Activated CD8-positive, alpha-beta memory T cell treated with anti-CD3 and anti-CD28 coated beads, Interleukin-2, amount 50 U/mL, for 48 hours (primary cell): Measurements from ENCODE around the gene AUH.

Experiments used
- DNase-seq: peaks from one replicate; pipeline ENCODE4 v3.0.0-alpha.2; 2020

Gene AUH

GRCh38 chr9:91241909-91242308 is 119.8 kb downstream of the AUH start:
- DNase-seq = no peak

- no peak for DNase-seq
Observed at GRCh38 chr9:91240596-91241165, 121.0 kb downstream of the AUH start.

GRCh38 chr9:91239367-91240111 is 122.2 kb downstream of the AUH start:
- no peak for DNase-seq

GRCh38 chr9:91234523-91234922 is 127.2 kb downstream of the AUH start:
- DNase-seq = no peak

GRCh38 chr9:91231619-91232018 is 130.1 kb downstream of the AUH start:
- no peak for DNase-seq

- DNase-seq = no peak
Observed at GRCh38 chr9:91223000-91223399, 138.7 kb downstream of the AUH start.

GRCh38 chr9:91222457-91222856 is 139.3 kb downstream of the AUH start:
- DNase-seq = no peak

- DNase-seq = no peak
Observed at GRCh38 chr9:91221332-91221731, 140.4 kb downstream of the AUH start.

- DNase-seq = no peak
Observed at GRCh38 chr9:91220491-91221135, 141.1 kb downstream of the AUH start.

GRCh38 chr9:91220021-91220420 is 141.7 kb downstream of the AUH start:
- DNase-seq = no peak

- DNase-seq = no peak
Observed at GRCh38 chr9:91219557-91219956, 142.2 kb downstream of the AUH start.

- no peak for DNase-seq
Observed at GRCh38 chr9:91217388-91217787, 144.3 kb downstream of the AUH start.

- DNase-seq = no peak
Observed at GRCh38 chr9:91214867-91215266, 146.9 kb downstream of the AUH start.

GRCh38 chr9:91214086-91214485 is 147.6 kb downstream of the AUH start:
- DNase-seq = no peak

- no peak for DNase-seq
Observed at GRCh38 chr9:91212596-91213243, 149.0 kb downstream of the AUH start.

- no peak for DNase-seq
Observed at GRCh38 chr9:91211919-91212318, 149.8 kb downstream of the AUH start.

- no peak for DNase-seq
Observed at GRCh38 chr9:91211414-91211813, 150.3 kb downstream of the AUH start.

- DNase-seq = no peak
Observed at GRCh38 chr9:91210318-91210717, 151.4 kb downstream of the AUH start.

- no peak for DNase-seq
Observed at GRCh38 chr9:91208837-91209236, 152.9 kb downstream of the AUH start.

- DNase-seq = no peak
Observed at GRCh38 chr9:91208419-91208745, 153.3 kb downstream of the AUH start.

- DNase-seq = no peak
Observed at GRCh38 chr9:91207729-91208418, 153.8 kb downstream of the AUH start.

- DNase-seq = no peak
Observed at GRCh38 chr9:91207397-91207728, 154.4 kb downstream of the AUH start.

- no peak for DNase-seq
Observed at GRCh38 chr9:91206806-91207205, 154.9 kb downstream of the AUH start.
